HG03025 (cell line): ENCODE results near the gene HPN.

Source experiments
- ATAC-seq: cut with Tn5 transposase; IDR thresholded peaks from one replicate; pipeline ENCODE4 v1.9.1; 2021; ENCODE audit warnings: mild to moderate bottlenecking, moderate library complexity; ENCODE audit not compliant: unreplicated experiment, low FRiP score

The HPN gene

GRCh38 chr19:35059006-35059798, 17.7 kb downstream of the HPN start:
- ATAC-seq: no peak

- ATAC-seq: no peak
These were observed 18.2 kb downstream of the HPN start for GRCh38 chr19:35059799-35060091.

- ATAC-seq: no peak
These were observed 18.8 kb downstream of the HPN start for GRCh38 chr19:35060160-35060855.

- no peak for ATAC-seq
These were observed 20.3 kb downstream of the HPN start for GRCh38 chr19:35061583-35062373.

- ATAC-seq: no peak
These were observed 21.4 kb downstream of the HPN start for GRCh38 chr19:35062942-35063341.

GRCh38 chr19:35063940-35064818, 22.7 kb downstream of the HPN start:
- ATAC-seq: no peak

- no peak for ATAC-seq
These were observed 24.1 kb downstream of the HPN start for GRCh38 chr19:35065574-35065973.

GRCh38 chr19:35066121-35066520, 24.6 kb downstream of the HPN start:
- ATAC-seq: no peak

- no peak for ATAC-seq
These were observed 25.4 kb downstream of the HPN start for GRCh38 chr19:35066691-35067563.

GRCh38 chr19:35068941-35069634, 27.6 kb downstream of the HPN start:
- no peak for ATAC-seq

GRCh38 chr19:35069696-35070095, 28.2 kb downstream of the HPN start:
- no peak for ATAC-seq

- ATAC-seq: no peak
These were observed 28.9 kb downstream of the HPN start for GRCh38 chr19:35070471-35070870.

- no peak for ATAC-seq
These were observed 32.0 kb downstream of the HPN start for GRCh38 chr19:35073516-35073915.

- no peak for ATAC-seq
These were observed 32.4 kb downstream of the HPN start for GRCh38 chr19:35073941-35074340.

GRCh38 chr19:35074426-35075201, 33.1 kb downstream of the HPN start:
- ATAC-seq: no peak

- no peak for ATAC-seq
These were observed 33.9 kb downstream of the HPN start for GRCh38 chr19:35075202-35076025.

GRCh38 chr19:35076026-35076370, 34.5 kb downstream of the HPN start:
- no peak for ATAC-seq
